BLaER1 (cell line): ENCODE results near the gene CCDC6.
"Not testable (repeated sequence)": the region's sequence is repeated elsewhere in the genome, so short reads cannot be mapped to it uniquely, and the experiment has no call there.

Experiments used
- H3K27ac ChIP-seq: shearing (Covaris generic); formaldehyde crosslinking; 2 replicates; pipeline ENCODE4 v1.8.1; 2022
- H3K27me3 ChIP-seq: shearing (Covaris generic); formaldehyde crosslinking; 2 replicates; pipeline ENCODE4 v1.8.1; 2022
- H3K36me3 ChIP-seq: shearing (Covaris generic); formaldehyde crosslinking; 2 replicates; pipeline ENCODE4 v1.8.1; 2022
- H3K4me1 ChIP-seq: shearing (Covaris generic); formaldehyde crosslinking; 2 replicates; pipeline ENCODE4 v1.8.1; 2022
- H3K4me2 ChIP-seq: shearing (Covaris generic); formaldehyde crosslinking; 2 replicates; pipeline ENCODE4 v1.8.1; 2022
- H3K4me3 ChIP-seq: shearing (Covaris generic); formaldehyde crosslinking; 2 replicates; pipeline ENCODE4 v1.8.1; 2022
- H3K9ac ChIP-seq: shearing (Covaris generic); formaldehyde crosslinking; 2 replicates; pipeline ENCODE4 v1.8.1; 2022
- H3K9me3 ChIP-seq: shearing (Covaris generic); formaldehyde crosslinking; 2 replicates; pipeline ENCODE4 v1.8.1; 2022
- H4K20me1 ChIP-seq: shearing (Covaris generic); formaldehyde crosslinking; 2 replicates; pipeline ENCODE4 v1.8.1; 2022
- Cebpa-rat ChIP-seq: shearing (Covaris generic); IDR thresholded peaks from 2 replicates; pipeline ENCODE4 v1.8.1; 2022

Gene CCDC6

DNA sequence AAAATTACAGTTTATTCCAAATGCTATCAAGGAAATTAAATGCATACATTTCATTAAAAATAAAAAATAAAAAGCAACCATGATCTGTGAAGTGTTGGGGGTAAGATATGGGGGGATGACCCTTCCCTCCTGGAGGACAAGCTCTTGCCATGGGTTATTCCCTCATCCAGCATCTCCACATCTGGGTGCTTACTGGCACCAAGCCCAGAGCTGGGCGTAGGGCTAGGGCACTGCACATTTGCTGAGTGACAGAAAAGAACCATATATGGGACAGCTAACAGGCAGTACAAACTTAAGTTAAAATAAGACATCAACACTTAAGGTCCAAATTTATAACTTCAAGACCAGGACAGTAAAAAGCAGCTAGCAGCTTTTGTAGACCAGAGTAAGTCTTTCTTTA is 10.2 kb downstream of the CCDC6 start:
- H3K27me3 ChIP-seq, result no peaks in the 10 kb centered on the region
- no peak for TF ChIP-seq Cebpa-rat
- H3K9ac ChIP-seq, result no peak overlapping the region
- H3K27ac ChIP-seq, result no peak overlapping the region
- H3K36me3 ChIP-seq, result peaks cover 31% of the 10 kb centered on the region
- no peak overlapping the region for H3K4me3 ChIP-seq
- H3K9me3 ChIP-seq, result no peaks in the 10 kb centered on the region
- H3K4me1 ChIP-seq, result peaks cover 39% of the 10 kb centered on the region
- H3K4me2 ChIP-seq, result no peak overlapping the region
- H4K20me1 ChIP-seq, result peaks cover 100% of the 10 kb centered on the region

- Histone ChIP-seq H3K9me3 (no peaks in the 10 kb centered on the region), H3K27ac (no peak overlapping the region), H3K27me3 (no peaks in the 10 kb centered on the region), H3K9ac (no peak overlapping the region), H3K4me3 (no peak overlapping the region), H3K4me1 (peaks cover 34% of the 10 kb centered on the region), H3K4me2 (no peak overlapping the region), H3K36me3 (peaks cover 33% of the 10 kb centered on the region), H4K20me1 (peaks cover 99% of the 10 kb centered on the region)
- TF ChIP-seq Cebpa-rat, result no peak
Observed at GRCh38 chr10:59895629-59896116, 10.7 kb downstream of the CCDC6 start.

DNA sequence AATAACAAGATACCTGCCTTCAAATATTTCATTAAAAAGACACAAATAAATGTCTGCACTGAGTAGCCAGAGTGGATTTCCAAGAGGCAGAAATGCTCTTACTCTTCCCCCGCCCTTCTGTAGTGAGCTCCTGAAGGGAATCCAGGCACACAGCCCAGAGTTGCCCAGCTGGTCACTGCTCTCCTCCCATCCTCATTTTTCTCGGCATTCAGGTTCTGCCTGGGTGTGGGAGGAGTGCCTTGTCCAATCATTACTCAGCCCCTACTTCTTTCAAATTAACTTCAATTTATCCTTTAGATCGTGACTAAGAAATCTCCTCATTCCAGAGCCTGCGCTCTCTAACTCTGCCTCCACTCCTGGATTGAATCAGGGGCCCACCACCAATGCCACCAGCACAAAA is 12.2 kb downstream of the CCDC6 start:
- Histone ChIP-seq H3K36me3 (peaks cover 37% of the 10 kb centered on the region), H3K9ac (no peak overlapping the region), H3K4me2 (no peak overlapping the region), H3K4me3 (no peak overlapping the region), H3K27ac (no peak overlapping the region), H3K4me1 (peaks cover 19% of the 10 kb centered on the region; the same call in 1 of the 2 replicates), H3K27me3 (no peaks in the 10 kb centered on the region), H4K20me1 (peaks cover 97% of the 10 kb centered on the region), H3K9me3 (no peaks in the 10 kb centered on the region)
- TF ChIP-seq Cebpa-rat, result no peak

- Histone ChIP-seq H3K27ac (no peak overlapping the region), H3K4me3 (no peak overlapping the region), H3K9me3 (no peaks in the 10 kb centered on the region), H3K9ac (no peak overlapping the region), H3K4me1 (peaks cover 26% of the 10 kb centered on the region), H4K20me1 (peaks cover 97% of the 10 kb centered on the region), H3K27me3 (no peaks in the 10 kb centered on the region), H3K4me2 (no peak overlapping the region), H3K36me3 (peaks cover 50% of the 10 kb centered on the region)
- TF ChIP-seq Cebpa-rat, result no peak
Observed at GRCh38 chr10:59892697-59893096, 13.7 kb downstream of the CCDC6 start.

- Histone ChIP-seq H3K4me1 (peaks cover 33% of the 10 kb centered on the region), H3K4me2 (no peak overlapping the region), H3K9ac (no peak overlapping the region), H3K4me3 (no peak overlapping the region), H3K27me3 (no peaks in the 10 kb centered on the region), H4K20me1 (peaks cover 97% of the 10 kb centered on the region), H3K36me3 (peaks cover 50% of the 10 kb centered on the region), H3K27ac (no peak overlapping the region), H3K9me3 (no peaks in the 10 kb centered on the region)
- TF ChIP-seq Cebpa-rat, result no peak
Observed at GRCh38 chr10:59891936-59892335, 14.4 kb downstream of the CCDC6 start.

- Histone ChIP-seq H3K27ac (no peak overlapping the region), H3K4me2 (no peak overlapping the region), H3K9ac (no peak overlapping the region), H3K4me3 (no peak overlapping the region), H3K27me3 (no peaks in the 10 kb centered on the region), H3K36me3 (peaks cover 50% of the 10 kb centered on the region), H4K20me1 (peaks cover 97% of the 10 kb centered on the region), H3K4me1 (peaks cover 39% of the 10 kb centered on the region), H3K9me3 (no peaks in the 10 kb centered on the region)
- TF ChIP-seq Cebpa-rat, result no peak
Observed at GRCh38 chr10:59891349-59891748, 15.0 kb downstream of the CCDC6 start.

- H3K9me3 ChIP-seq, result no peaks in the 10 kb centered on the region
- peaks cover 97% of the 10 kb centered on the region for H4K20me1 ChIP-seq
- peaks cover 56% of the 10 kb centered on the region for H3K4me1 ChIP-seq
- H3K27me3 ChIP-seq, result no peaks in the 10 kb centered on the region
- H3K36me3 ChIP-seq, result peaks cover 38% of the 10 kb centered on the region
- no peak overlapping the region for H3K4me2 ChIP-seq
- no peak overlapping the region for H3K27ac ChIP-seq
- H3K9ac ChIP-seq, result no peak overlapping the region
- no peak overlapping the region for H3K4me3 ChIP-seq
- TF ChIP-seq Cebpa-rat, result no peak
Observed at GRCh38 chr10:59888781-59889435, 17.4 kb downstream of the CCDC6 start.

- peaks cover 97% of the 10 kb centered on the region for H4K20me1 ChIP-seq
- H3K4me1 ChIP-seq, result peaks cover 48% of the 10 kb centered on the region
- peaks cover 4% of the 10 kb centered on the region for H3K9me3 ChIP-seq
- H3K36me3 ChIP-seq, result peaks cover 39% of the 10 kb centered on the region
- no peak overlapping the region for H3K4me3 ChIP-seq
- no peak overlapping the region for H3K9ac ChIP-seq
- H3K4me2 ChIP-seq, result peak overlapping the region; percentile 80
- no peak overlapping the region for H3K27ac ChIP-seq
- H3K27me3 ChIP-seq, result no peaks in the 10 kb centered on the region
- no peak for TF ChIP-seq Cebpa-rat
Observed at GRCh38 chr10:59887972-59888640, 18.2 kb downstream of the CCDC6 start.

GRCh38 chr10:59887006-59887405 is 19.4 kb downstream of the CCDC6 start:
- Histone ChIP-seq H3K36me3 (peaks cover 45% of the 10 kb centered on the region), H3K4me2 (peak overlapping the region; percentile 80), H4K20me1 (peaks cover 86% of the 10 kb centered on the region), H3K4me1 (peaks cover 42% of the 10 kb centered on the region), H3K27ac (no peak overlapping the region), H3K27me3 (no peaks in the 10 kb centered on the region), H3K4me3 (no peak overlapping the region), H3K9ac (no peak overlapping the region), H3K9me3 (peaks cover 7% of the 10 kb centered on the region)
- no peak for TF ChIP-seq Cebpa-rat

DNA sequence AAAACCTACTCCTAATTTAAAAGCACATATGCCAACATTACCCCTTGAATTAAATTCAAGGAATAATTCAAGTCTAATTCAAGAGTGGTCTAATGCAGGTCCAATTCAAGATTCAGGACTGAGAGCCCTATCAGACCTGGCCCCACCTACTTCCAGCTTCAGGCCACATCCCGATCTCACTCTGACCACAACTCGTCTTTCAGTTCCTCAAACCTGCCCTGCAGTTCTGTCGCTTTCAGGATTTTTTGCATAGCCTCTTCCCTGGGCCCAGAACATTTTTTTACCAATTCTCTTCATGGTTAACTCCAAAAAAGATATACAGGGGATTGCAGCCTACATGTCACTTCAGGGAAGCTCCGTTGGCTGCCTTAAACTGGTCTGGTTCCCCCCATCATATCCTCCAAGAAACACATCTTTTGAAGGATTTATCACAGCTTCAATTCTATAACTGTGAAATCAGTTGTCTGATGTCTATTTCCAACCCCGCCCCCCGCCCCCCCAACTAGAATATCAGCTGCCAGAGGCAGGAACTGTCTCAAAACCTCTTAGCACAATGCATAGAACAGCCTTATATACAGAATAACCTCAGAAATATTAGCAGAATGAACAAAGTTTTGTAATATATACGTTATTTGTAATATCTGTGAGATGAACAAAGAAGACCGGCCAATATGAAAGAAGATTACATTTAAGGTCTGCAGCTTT is 20.8 kb downstream of the CCDC6 start:
- H4K20me1 ChIP-seq, result peaks cover 85% of the 10 kb centered on the region
- H3K36me3 ChIP-seq, result peaks cover 48% of the 10 kb centered on the region
- no peaks in the 10 kb centered on the region for H3K27me3 ChIP-seq
- 0 out of 2 replicates have a peak overlapping the region, but pooled peaks have one; percentile 41 for H3K9ac ChIP-seq
- no peak for TF ChIP-seq Cebpa-rat
- H3K4me3 ChIP-seq, result no peak overlapping the region; the same call in 1 of the 2 replicates
- H3K4me2 ChIP-seq, result peak overlapping the region; percentile 80
- H3K27ac ChIP-seq, result peak overlapping the region; percentile 45; the same call in 1 of the 2 replicates
- peaks cover 7% of the 10 kb centered on the region for H3K9me3 ChIP-seq
- H3K4me1 ChIP-seq, result peaks cover 42% of the 10 kb centered on the region

DNA sequence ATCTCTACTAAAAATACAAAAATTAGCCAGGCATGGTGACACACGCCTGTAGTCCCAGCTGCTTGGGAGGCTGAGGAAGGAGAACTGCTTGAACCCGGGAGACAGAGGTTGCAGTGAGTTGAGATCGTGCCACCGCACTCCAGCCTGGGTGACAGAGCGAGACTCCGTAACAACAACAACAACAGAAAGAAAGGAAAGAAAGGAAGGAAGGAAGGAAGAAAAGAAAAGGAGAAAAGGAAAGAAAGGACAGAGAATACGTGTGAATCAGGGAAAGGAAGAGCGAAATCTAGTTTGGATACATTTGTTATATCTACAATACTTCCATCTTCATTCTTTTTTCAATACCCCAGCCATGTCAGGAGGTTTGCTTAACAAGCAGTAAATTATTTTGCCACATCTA is 21.5 kb downstream of the CCDC6 start:
- H3K4me3 ChIP-seq, H3K27ac ChIP-seq, H3K9me3 ChIP-seq, H3K27me3 ChIP-seq, H3K9ac ChIP-seq: not testable (repeated sequence)
- H3K4me1 ChIP-seq, result peaks cover 49% of the 10 kb centered on the region
- peaks cover 46% of the 10 kb centered on the region for H3K36me3 ChIP-seq
- H4K20me1 ChIP-seq, result peaks cover 86% of the 10 kb centered on the region
- peak overlapping the region; percentile 80 for H3K4me2 ChIP-seq
